GM19240 (cell line): Measurements from ENCODE around the gene ANKRD40CL.
"Not testable (repeated sequence)": the region's sequence is repeated elsewhere in the genome, so short reads cannot be mapped to it uniquely, and the experiment has no call there.

Experiments
- DNase-seq: peaks from one replicate; pipeline ENCODE4 v3.0.0; 2011; ENCODE audit warnings: low spot score; ENCODE audit not compliant: insufficient read length

ANKRD40CL gene

DNA sequence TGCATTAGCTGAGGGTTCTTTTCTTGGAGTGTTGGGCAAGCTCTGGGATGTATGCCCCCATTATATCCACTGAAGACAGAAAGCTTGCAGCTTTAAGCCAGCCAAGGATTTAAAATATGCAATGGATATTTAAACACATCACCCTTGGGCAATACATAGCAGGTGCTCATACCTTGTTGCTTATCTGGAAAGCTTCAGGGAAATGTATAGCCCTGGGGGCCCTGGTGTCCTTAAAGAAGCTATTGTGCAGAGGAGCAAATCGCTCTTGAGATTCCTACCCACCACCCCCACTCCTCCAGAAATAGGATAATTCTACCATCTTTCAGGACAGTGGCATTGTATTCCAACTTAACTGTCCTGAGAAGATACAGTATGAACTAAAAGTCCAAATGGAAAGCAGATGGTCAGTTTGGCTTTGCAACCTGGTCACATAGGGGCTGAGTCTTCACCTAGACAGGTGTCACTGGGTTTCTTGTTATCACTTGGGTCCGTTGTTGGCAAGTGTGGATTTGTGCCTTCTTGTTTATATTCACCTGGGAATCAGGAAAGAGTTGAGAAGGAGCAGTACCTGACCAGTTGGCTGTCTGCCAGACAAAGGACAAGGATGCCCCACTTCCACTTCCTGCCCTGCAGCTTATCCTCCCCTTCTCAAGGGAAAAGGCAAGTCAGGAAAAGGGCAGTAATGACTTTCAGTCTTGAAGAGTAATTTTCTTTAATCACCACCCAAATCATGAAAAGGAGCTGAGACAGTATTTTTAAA, 3.4 kb downstream of the ANKRD40CL start:
- no peak for DNase-seq

DNA sequence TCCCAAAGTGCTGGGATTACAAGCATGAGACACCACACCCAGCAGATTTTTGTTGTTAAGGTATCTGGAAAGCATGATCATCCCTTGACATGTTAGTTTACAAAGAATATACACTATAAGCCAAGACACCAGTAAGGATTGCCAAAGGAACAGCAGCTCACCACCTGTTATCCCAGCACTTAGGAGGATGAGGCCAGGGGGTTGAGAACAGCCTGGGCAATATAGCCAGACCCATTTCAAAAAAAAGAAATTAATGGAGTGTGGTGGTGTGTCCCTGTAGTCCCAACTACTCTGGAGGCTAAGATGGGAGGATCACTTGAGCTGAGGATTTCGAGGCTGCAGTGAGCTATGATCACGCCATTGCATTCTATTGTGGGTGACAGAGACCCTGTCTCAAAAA, 5.1 kb downstream of the ANKRD40CL start:
- no peak for DNase-seq

DNA sequence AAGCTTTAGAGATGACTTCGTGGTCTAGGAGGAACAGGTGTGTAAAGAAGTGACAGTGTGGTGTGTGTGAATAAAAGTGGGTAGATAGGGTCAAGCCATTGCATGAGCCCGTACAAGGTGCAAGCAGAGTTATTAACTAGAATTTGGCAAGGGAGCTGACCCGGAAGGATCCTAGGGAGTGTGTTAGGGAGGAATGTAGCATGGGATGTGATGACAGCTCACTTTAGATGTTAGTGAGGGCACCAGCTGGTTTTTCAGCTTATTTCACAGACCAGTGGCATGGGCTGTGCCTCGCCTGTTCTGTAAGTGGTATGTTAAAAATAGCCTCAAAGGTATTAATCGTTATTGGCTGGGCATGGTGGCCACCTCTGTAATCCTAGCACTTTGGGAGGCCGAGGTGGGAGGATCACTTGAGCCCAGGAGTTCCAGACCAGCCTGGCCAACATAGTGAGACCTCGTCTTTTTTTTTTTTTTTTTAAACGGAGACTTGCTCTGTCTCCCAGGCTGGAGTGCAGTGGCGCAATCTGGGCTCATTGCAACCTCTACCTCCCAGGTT, 8.3 kb downstream of the ANKRD40CL start:
- DNase-seq = no peak

DNA sequence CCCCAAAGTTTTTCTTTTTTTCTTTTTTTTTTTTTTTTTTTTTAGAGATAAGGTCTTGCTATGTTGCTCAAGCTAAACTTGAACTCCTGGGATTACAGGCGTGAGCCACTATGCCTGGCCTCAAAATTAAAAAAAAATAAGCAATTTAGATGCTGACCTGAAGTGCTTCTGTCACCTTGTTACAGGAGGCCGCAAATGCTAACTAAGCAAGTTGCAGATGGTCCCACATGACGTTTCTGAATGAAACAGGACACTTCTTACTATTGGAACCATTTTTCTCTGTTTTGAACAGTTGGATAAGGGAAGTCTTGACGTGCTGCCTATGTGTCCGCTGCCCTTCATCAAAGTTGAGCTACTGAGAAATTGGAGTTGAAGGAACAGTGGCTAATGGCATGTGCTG, 8.8 kb downstream of the ANKRD40CL start:
- no peak for DNase-seq

DNA sequence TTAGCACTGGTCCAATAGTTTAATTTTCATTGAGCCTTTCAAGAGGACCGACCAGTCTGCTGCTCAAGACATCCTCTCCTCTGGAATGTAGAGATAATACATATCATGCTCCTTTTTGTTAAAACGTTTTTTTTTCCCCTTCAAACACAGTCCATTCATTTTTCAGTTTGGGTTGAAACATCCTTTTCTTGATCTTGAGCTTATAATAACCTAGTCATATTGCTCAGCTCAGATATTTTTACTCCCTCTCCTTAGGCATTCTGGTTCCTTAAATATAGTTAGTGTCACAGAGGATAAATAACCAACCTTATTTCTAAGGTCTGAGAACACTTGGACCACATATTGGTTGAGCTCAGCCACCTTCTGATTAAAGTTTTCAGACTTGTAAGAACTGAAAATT, 12.8 kb downstream of the ANKRD40CL start:
- DNase-seq = no peak

DNA sequence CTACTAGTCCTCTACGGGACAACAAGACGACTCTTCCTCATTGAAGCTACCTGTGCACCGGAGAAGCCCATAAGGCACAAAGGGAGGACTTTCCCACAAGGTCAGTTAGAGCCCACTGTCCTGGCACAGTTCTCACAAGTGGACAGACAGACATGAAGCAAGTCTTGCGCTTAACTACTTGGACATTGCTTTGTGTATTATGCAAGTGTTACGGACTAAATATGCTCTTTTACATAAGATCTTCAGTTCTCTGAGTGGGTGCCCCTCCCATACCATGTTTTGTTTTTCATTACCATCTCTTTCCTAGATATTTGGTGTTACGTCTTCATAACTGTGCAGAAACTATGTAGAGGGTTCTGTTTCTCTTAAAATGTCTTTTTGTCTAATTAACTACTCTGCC, 18.1 kb downstream of the ANKRD40CL start:
- no peak for DNase-seq

DNA sequence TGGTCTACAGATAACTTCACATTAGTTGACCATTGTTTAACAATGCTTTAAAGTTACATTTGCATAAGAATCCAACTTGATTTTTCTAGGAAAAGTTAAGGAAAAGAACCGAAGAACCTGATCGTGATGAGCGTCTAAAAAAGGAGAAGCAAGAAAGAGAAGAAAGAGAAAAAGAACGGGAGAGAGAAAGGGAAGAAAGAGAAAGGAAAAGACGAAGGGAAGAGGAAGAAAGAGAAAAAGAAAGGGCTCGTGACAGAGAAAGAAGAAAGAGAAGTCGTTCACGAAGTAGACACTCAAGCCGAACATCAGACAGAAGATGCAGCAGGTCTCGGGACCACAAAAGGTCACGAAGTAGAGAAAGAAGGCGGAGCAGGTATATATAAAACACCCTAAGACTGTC, 21.7 kb downstream of the ANKRD40CL start:
- no peak for DNase-seq

DNA sequence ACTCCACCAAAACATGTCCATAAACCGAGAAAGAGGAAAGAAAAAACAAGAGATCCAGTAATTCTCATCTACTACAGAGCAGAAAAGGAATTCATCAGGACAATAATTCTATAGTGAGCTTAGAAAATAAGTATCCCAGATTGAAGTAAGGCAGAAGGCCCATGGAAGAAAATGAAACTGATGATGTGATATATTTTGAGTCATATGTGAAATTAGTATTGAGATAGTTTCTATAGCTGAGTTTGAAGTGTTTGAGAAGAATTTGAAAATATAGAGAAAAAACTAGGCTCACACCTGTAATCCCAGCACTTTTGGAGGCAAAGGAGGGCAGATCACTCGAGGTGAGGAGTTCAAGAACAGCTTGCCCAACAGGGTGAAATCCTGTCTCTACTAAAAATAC, 28.2 kb downstream of the ANKRD40CL start:
- no peak for DNase-seq

DNA sequence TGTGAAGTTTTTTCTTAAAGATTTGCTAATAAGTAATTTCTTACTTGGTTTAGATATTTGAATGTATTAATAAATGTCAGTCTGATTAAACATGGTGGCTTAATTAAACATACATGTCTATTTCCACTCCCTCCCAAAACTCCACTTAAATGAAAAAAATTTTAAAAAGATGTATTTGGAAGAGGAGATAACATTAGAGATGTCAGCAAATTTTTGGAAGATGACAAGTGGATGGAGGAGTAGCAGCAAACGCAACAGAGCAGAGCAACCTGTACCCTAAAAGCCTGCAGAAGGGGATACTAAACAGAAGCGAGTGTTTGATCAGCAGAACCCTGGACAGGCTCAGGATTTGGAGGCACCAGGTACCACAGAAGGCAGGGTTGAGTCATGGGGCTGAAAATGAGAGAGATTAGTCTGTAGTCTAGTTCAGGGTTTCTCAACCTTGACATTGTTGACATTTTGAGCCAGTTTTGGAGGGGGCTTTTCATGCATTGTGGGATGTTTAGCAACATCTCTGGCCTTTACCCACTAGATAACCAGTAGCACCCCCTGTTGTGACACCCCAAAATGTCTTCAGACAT, 30.1 kb downstream of the ANKRD40CL start:
- DNase-seq = no peak

DNA sequence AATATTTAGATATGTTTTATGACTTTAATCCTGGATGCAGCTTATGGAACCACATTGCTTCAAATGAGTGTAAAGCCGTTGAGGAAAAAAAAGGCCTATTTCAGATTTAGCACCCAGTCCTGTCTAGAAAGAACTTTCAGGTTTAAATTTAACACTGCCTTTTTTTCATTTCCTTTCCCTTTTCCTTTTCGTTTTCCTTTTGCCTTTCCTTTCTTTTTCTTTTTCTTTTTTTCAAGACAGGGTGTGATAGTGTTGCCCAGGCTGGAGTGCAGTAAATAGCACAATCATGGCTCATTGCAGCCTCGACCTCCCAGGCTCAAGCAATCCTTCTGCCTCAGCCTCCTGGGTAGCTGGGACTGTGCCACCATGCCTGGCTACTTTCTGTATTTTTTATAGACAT, 32.0 kb downstream of the ANKRD40CL start:
- DNase-seq = no peak

DNA sequence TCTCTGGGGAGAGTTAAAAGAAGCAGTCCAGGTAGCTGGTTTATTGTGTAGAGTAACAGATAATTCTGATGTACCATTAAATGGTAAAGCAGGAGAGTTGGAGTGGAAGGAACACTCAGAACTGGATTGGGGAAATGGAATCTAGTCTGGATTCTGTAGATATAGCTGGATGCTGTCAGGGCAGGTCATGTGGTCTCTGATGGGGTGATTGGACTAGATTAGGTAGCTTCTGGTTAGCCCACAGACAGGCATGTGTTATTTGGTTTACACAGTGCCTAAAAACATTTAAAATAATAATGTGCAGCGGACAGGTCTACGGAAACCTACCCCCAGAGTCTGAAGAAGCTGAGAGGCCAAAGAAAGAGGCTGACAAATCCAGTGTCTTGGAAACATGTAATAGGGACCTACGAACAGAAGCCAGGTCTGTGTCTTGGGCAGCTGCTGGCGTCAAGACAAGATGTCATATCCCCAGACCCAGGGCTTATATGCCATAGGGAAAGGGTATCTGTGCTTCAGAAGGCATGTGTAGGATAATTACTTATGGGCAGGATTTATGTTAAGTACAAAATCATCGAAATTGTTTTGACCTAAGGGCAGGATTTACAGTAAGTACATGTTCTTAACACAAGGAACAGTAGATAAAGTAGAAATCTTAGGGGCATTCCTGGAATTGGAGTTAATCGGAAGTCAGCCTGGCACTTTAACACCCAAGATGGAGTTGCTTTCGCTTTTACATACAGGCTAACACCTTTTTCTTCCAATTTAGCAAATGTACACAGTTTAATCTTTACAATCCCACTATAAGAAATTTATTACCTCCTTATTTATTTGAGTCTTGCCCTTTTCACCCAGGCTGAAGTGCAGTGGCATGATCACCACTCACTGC, 35.5 kb downstream of the ANKRD40CL start:
- no peak for DNase-seq

DNA sequence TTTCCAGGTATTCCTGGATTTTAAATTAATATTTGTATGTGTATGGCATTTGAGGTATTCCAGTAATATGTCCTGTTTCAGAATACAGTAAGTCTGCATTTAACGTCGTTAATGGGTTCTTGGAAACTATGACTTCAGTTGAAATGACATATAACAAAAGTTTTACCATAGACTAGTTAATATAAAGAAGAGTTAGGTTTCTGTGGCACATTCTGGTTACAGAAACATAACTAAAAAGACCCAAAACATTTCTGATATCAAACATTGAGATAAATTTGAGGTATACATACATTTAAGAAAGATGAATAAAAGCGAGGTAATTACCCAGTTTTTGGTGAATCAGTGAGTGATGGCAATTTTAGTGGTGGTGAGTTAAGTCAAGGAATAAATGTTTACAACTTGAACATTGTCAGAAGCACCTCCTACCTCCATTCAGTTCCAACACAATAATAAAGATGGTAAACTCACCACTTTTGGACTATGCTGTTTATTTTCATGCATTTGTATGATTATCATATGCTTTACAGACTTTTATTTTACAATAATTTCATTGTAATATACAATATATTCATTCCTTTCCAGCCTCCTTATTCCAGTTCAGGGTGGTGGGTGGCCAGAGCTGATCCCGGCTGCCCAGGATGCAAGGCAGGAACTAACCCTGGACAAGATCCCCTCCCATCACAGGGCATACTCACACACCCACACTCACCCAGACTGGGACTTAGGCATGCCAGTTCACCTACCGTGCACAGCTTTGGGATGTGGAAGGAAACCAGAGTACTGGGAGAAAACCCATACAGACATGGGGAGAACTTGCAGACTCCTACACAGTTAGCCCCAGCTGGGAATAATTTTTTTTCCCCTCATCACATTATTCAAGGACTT, 38.2 kb downstream of the ANKRD40CL start:
- DNase-seq = no peak

DNA sequence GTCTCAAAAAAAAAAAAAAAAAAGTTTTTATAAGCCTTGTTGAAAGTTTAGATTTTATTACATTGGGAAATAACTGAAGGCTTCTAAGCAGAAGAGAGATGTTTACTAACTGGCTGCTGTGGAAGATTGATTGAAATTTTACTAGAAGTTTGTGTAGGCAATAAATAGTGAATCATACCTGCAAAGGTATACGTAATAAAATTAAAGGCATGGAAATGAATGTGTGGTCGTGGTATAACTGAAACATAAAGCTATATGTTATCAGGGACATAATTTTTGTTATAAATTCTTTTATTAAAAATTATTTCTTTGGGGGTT, 39.2 kb downstream of the ANKRD40CL start:
- no peak for DNase-seq

DNA sequence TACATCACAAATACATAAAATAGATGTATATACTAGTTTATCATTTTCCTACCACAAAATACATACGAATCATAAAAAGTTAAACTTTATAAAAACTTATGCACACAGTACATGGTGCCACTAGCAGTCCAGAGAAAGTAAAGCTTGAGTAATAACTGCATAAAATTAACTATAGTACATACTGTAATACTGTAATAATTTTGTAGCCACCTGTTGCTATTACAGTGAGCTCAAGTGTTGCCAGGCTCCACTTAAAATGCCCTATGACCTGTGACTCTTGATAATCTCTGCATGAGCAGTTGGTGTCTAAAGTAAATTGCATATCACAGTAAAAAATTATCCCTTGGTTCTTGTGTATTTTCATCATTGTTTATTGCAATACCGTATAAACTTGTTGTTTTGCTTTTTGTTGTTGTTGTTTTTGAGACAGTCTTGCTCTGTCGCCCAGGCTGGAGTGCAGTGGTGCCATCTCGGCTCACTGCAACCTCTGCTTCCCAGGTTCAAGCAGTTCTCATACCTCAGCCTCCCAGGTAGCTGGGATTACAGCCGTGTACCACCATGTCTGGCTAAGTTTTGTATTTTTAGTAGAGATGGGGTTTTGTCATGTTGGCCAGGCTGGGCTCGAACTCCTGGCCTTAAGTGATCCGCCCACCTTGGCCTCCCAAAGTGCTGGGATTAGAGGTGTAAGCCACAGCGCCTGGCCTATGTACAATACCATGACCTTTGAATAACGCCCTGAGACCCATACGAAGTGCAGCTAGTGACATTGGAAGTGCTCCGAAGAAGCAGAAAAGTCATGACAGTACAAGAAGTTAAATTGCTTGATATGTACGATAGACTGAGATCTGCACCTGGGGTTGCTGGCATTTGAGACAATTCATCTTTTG, 41.3 kb downstream of the ANKRD40CL start:
- DNase-seq = no peak

DNA sequence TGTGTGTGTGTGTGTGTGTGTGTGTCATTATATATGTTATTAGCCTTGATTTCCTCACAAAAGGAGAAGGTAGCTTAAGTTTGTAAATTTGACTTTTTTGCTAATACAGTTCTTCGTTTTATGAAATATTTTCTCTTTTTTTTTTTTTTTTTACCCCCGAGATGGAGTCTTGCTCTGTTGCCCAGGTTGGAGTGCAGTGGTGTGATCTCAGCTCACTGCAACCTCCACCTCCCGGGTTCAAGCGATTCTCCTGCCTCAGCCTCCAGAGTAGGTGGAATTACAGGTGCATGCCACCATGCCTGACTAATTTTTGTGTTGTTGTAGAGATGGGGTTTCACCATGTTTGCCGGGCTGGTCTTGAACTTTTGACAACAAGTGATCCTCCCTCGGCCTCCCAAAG, 42.7 kb downstream of the ANKRD40CL start:
- DNase-seq = not testable (repeated sequence)

DNA sequence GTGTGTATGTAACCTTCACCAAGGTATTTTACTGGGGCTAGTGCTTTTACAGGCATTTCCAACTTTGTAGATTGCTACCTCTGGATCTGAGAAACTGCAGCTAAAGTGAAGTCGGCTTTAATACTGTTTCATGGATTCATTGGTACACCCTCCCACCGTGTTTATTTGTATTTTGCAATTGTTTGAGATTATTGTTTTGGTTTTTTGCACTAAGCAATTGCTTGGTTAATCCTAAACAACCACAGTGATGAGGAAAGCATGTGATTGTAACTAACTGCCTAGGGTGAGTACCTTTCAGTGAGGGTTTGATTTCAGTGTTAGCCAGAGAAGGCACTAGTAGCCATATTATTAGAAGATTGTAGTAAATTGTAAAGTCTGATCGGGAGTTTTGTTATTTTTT, 44.6 kb downstream of the ANKRD40CL start:
- DNase-seq = no peak

DNA sequence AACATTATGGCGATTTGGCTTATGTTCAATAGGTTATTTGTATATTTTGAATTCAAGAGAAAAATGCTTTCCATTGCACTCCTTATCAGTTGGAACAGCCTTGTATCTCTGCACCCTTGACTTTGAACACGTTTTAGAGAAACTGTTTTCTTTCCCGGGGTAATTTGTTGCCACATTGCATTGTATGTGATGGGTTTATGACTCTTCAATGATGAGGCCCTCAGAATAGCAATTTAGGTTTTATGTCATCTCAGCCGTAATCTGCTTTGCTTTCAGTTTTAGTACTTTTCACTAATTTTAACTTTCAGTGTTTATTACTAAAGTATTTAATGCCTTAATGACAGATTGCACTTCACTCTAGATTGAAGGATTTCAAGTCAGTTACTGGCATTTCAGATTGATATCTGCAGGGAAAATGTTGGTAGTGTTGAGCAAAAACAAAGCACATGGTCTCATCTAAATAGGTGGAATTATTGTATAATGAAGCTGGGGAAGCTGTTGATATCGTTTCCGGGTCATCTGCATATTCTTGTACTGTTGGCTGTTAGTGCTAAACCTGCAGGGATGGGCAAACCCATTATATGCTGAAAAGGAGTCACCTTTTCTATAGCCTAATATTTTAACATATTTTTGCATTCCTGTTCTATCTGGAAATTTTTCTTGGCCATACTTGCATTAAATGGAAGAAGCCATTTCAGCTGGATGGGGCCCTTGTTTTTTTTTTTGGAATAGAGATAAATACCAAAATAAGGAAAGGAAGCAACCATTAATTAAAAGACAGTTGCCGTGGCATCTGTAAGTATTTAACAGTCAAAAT, 45.9 kb downstream of the ANKRD40CL start:
- DNase-seq = no peak

DNA sequence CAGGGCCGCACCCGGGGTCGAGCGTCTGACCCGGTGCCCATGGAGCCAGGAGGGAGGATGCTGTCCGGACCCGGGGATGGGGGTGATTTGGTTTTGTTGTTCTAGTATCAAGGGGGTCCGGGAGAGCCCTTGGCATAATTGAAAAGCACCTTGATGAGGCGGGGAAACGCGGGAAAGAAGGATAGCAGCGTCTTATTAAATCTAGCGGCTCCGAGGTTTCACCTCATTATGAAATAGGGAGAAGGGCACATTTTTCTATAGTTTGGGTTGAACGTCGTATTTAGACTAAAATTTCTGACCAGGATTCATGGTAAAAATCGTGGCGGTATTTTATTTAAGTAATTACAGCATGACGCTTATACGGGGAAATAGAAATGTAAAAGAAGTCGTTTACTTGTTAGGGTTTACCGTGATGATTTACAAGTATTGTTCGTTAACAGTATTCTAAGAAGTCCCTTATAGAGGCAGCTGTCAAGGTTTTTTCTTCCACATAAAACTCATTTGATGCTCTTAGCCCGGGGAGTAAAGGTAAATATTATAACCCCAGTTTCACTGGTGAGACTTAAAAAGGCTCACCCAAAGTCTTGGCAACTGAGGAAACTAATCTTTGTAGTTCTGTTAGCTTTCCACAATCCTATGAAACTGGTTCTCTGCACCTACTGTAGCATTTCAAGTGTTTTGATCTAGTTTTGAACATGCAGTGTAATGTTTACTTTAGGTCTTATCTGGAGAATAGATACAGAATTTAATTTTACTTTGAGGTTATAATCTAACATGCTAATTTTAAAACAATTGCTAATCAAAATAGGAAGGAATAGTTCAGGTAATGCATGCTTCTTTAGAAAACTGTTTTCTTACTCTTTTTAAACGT, 47.2 kb downstream of the ANKRD40CL start:
- no peak for DNase-seq
